Kidney (tissue), 14 donors: Measurements from ENCODE around the gene SYT6. TPM values are rescaled to one million over a fixed set of nuclear protein-coding genes. Genes with fewer than 3 reads are reported as not detected.
A peak's percentile ranks its signal among the peaks of the same experiment; 100 is the strongest.

Experiments used
- DNase-seq, 5 donors: peaks; one replicate each; pipeline ENCODE4 v3.0.0-alpha.2; 2013 to 2020
- FAIRE-seq: peaks from 2 replicates; lab custom pipeline; 2012; peaks lifted over from hg19 to GRCh38; lab: Jason Lieb, UNC
- H3K27ac ChIP-seq, 2 donors: one replicate each; pipeline ENCODE4 v1.7.0; 2013; ENCODE audit warnings: low read depth in 2 of 2, low read length in 2 of 2, inconsistent platforms in 1 of 2
- H3K27me3 ChIP-seq: one replicate; pipeline ENCODE4 v1.7.1; 2013; ENCODE audit warnings: low read length, inconsistent platforms; ENCODE audit not compliant: control insufficient read depth, insufficient read depth
- H3K36me3 ChIP-seq, 3 donors: one replicate each; pipeline versions ENCODE4 v1.7.0 to v1.7.1; 2013; ENCODE audit warnings: low read length in 3 of 3, control low read depth in 1 of 3, inconsistent platforms in 1 of 3; ENCODE audit not compliant: insufficient read depth in 3 of 3, control insufficient read depth in 2 of 3
- H3K4me1 ChIP-seq, 3 donors: one replicate each; pipeline versions ENCODE4 v1.7.0 to v1.7.1; 2013; ENCODE audit warnings: low read length in 3 of 3, inconsistent platforms in 1 of 3, low read depth in 1 of 3; ENCODE audit not compliant: control insufficient read depth in 2 of 3, insufficient read depth in 2 of 3
- H3K4me3 ChIP-seq, 3 donors: one replicate each; pipeline versions ENCODE4 v1.7.0 to v1.8.1; 2013; ENCODE audit warnings: low read length in 3 of 3, control low read depth in 1 of 3, inconsistent platforms in 1 of 3
- H3K9ac ChIP-seq, 3 donors: one replicate each; pipeline versions ENCODE4 v1.7.0 to v1.7.1; 2013; ENCODE audit warnings: low read length in 3 of 3, control low read depth in 1 of 3, inconsistent platforms in 1 of 3
- H3K9me3 ChIP-seq, 3 donors: one replicate each; pipeline versions ENCODE4 v1.7.0 to v1.7.1; 2013; ENCODE audit warnings: low read length in 3 of 3, control low read depth in 1 of 3, inconsistent platforms in 1 of 3; ENCODE audit not compliant: control insufficient read depth in 2 of 3, insufficient read depth in 1 of 3
- CTCF ChIP-seq: IDR thresholded peaks from 3 replicates; pipeline ENCODE4 v1.5.1; 2012; ENCODE audit warnings: mild to moderate bottlenecking, moderate library complexity, borderline replicate concordance; ENCODE audit not compliant: insufficient read depth; ENCODE audit errors: extremely low read depth
- intact Hi-C: fragments of 100-400 bp; cut with DNase I; formaldehyde crosslinking; loops from one replicate; pipeline ENCODE4 v1.11.1; 2022
- polyA plus RNA-seq: library from polyadenylated mRNA; stranded (reverse); fragments of 350-450 nt; fragmentation: Illumina TruSeq; extraction: RNeasy Lipid Tissue Mini Kit (QIAGEN cat#74804); gene quantifications from one replicate; pipeline ENCODE4 v1.2.3, GENCODE V29; 2014; ENCODE audit warnings: low read depth, low replicate concordance; ENCODE audit not compliant: insufficient read depth
- total RNA-seq: library from RNA; stranded (reverse); fragmentation: NEBNext Ultra II Directional; extraction: Animal tissue kit (Norgen Biotek cat#: 25700); gene quantifications from one replicate; pipeline ENCODE4 v1.2.1, GENCODE V29; 2021
- donor health status: control.
- donor health status: control.
- donor health status: control.
- donor health status: control.
- donor health status: control.
- donor health status: DM: yes; HTN: yes; CAD: no.
- donor health status: Normal renal cell carcinoma (clear cell type).

SYT6 gene
- total and polyA plus RNA-seq, 2 donors from 2014 or later = 0.06 to 1.7 TPM

- FAIRE-seq = no peak
- H3K9me3 ChIP-seq = no peaks in the 10 kb centered on the region
- TF ChIP-seq CTCF = no peak
- H3K27ac ChIP-seq = no peak overlapping the region
- DNase-seq = no peak
- intact Hi-C loops = no loop called here
- H3K4me3 ChIP-seq = no peak overlapping the region
- no peaks in the 10 kb centered on the region for H3K27me3 ChIP-seq
- no peaks in the 10 kb centered on the region for H3K36me3 ChIP-seq
- H3K9ac ChIP-seq = no peak overlapping the region
- H3K4me1 ChIP-seq = no peaks in the 10 kb centered on the region
Observed at GRCh38 chr1:114054148-114054547, 99.5 kb downstream of the SYT6 start.

GRCh38 chr1:114048232-114048631, 105.4 kb downstream of the SYT6 start:
- no peak overlapping the region for H3K9ac ChIP-seq
- TF ChIP-seq CTCF = no peak
- H3K4me3 ChIP-seq = no peak overlapping the region
- no peaks in the 10 kb centered on the region for H3K36me3 ChIP-seq
- DNase-seq = no peak
- no peaks in the 10 kb centered on the region for H3K9me3 ChIP-seq
- H3K4me1 ChIP-seq = no peaks in the 10 kb centered on the region
- intact Hi-C loops = no loop called here
- H3K27ac ChIP-seq = no peak overlapping the region
- FAIRE-seq = no peak
- H3K27me3 ChIP-seq = no peaks in the 10 kb centered on the region

GRCh38 chr1:114043548-114043947, 110.1 kb downstream of the SYT6 start:
- Histone ChIP-seq H3K36me3 (no peaks in the 10 kb centered on the region), H3K9ac (no peak overlapping the region), H3K9me3 (no peaks in the 10 kb centered on the region), H3K27ac (no peak overlapping the region), H3K27me3 (no peaks in the 10 kb centered on the region), H3K4me3 (no peak overlapping the region), H3K4me1 (no peaks in the 10 kb centered on the region)
- no peak for TF ChIP-seq CTCF
- intact Hi-C loops = no loop called here
- DNase-seq = peak in 1 of 5 donors; percentile 11
- no peak for FAIRE-seq

- no peaks in the 10 kb centered on the region for H3K9me3 ChIP-seq
- TF ChIP-seq CTCF = no peak
- H3K9ac ChIP-seq = no peak overlapping the region
- no peaks in the 10 kb centered on the region for H3K4me1 ChIP-seq
- intact Hi-C loops = no loop called here
- DNase-seq = peak in 3 of 5 donors; percentile 30 to 66 (median 58)
- no peaks in the 10 kb centered on the region for H3K36me3 ChIP-seq
- H3K27me3 ChIP-seq = no peaks in the 10 kb centered on the region
- FAIRE-seq = no peak
- H3K4me3 ChIP-seq = no peak overlapping the region
- H3K27ac ChIP-seq = no peak overlapping the region
Observed at GRCh38 chr1:114043054-114043453, 110.6 kb downstream of the SYT6 start.
